Peyer's patch (tissue), 4 donors: ENCODE measurements around the gene ANKRD9.

Experiments
- CTCF ChIP-seq, 6 experiments: fragments of 450-650 bp in 4 of 6; fragments of 200-600 bp in 2 of 6; sonication (generic) in 1 of 6; IDR thresholded peaks; one replicate each; pipeline ENCODE4 v1.5.1; 2017 to 2019; ENCODE audit warnings: antibody characterized with exemption in 6 of 6, mild to moderate bottlenecking in 3 of 6, moderate library complexity in 1 of 6
- POLR2A ChIP-seq, 2 donors: fragments of 450-650 bp; IDR thresholded peaks; one replicate each; pipeline ENCODE4 v1.5.1; 2017; ENCODE audit warnings: antibody characterized with exemption in 2 of 2, mild to moderate bottlenecking in 2 of 2, moderate library complexity in 2 of 2

- no peak for TF ChIP-seq CTCF (IDR thresholded peaks at IDR 0.05)
- no peak for TF ChIP-seq POLR2A (IDR thresholded peaks at IDR 0.05)
Measured at GRCh38 chr14:102500713-102501112, 8.9 kb downstream of the ANKRD9 start.
